ENCODE results near the gene TSG101. TPM values are rescaled to one million over a fixed set of nuclear protein-coding genes. Genes with fewer than 3 reads are reported as not detected.

The TSG101 gene
- total RNA-seq, 1 donor from 2014 or later = 47.4 TPM

- Mint-ChIP-seq H3K36me3 (ENCODE audit: low read depth, unreplicated experiment) (peaks cover 11% of the 10 kb centered on the region), H3K4me1 (ENCODE audit: unreplicated experiment) (no peaks in the 10 kb centered on the region), H3K9me3 (ENCODE audit: unreplicated experiment) (no peaks in the 10 kb centered on the region), H3K27me3 (ENCODE audit: unreplicated experiment) (no peaks in the 10 kb centered on the region), H3K4me3 (ENCODE audit: unreplicated experiment) (no peak overlapping the region), H3K27ac (ENCODE audit: unreplicated experiment) (no peak overlapping the region)
- no peak for TF ChIP-seq CTCF (IDR thresholded peaks at IDR 0.05; ENCODE audit: unreplicated experiment)
- no peak for DNase-seq (ENCODE audit: low spot score)
Measured at GRCh38 chr11:18498039-18498438, 28.7 kb downstream of the TSG101 start.

GRCh38 chr11:18495703-18496102 is 31.0 kb downstream of the TSG101 start:
- no peak for DNase-seq (ENCODE audit: low spot score)
- no peaks in the 10 kb centered on the region for H3K9me3 Mint-ChIP-seq (ENCODE audit: unreplicated experiment)
- no peaks in the 10 kb centered on the region for H3K4me1 Mint-ChIP-seq (ENCODE audit: unreplicated experiment)
- H3K4me3 Mint-ChIP-seq (ENCODE audit: unreplicated experiment) = no peak overlapping the region
- TF ChIP-seq CTCF (IDR thresholded peaks at IDR 0.05; ENCODE audit: unreplicated experiment) = no peak
- H3K36me3 Mint-ChIP-seq (ENCODE audit: low read depth, unreplicated experiment) = no peaks in the 10 kb centered on the region
- H3K27ac Mint-ChIP-seq (ENCODE audit: unreplicated experiment) = no peak overlapping the region
- H3K27me3 Mint-ChIP-seq (ENCODE audit: unreplicated experiment) = no peaks in the 10 kb centered on the region

- H3K27ac Mint-ChIP-seq (ENCODE audit: unreplicated experiment) = no peak overlapping the region
- no peaks in the 10 kb centered on the region for H3K4me1 Mint-ChIP-seq (ENCODE audit: unreplicated experiment)
- no peak for DNase-seq (ENCODE audit: low spot score)
Measured at GRCh38 chr11:18495271-18495670, 31.5 kb downstream of the TSG101 start.

GRCh38 chr11:18493310-18493709 is 33.4 kb downstream of the TSG101 start:
- no peak overlapping the region for H3K27ac Mint-ChIP-seq (ENCODE audit: unreplicated experiment)
- H3K9me3 Mint-ChIP-seq (ENCODE audit: unreplicated experiment) = no peaks in the 10 kb centered on the region
- H3K36me3 Mint-ChIP-seq (ENCODE audit: low read depth, unreplicated experiment) = peaks cover 9% of the 10 kb centered on the region

More at GRCh38 chr11:18495271-18495670, 31.5 kb downstream of the TSG101 start:
- Mint-ChIP-seq H3K36me3 (ENCODE audit: low read depth, unreplicated experiment) (peaks cover under 1% of the 10 kb centered on the region), H3K4me3 (ENCODE audit: unreplicated experiment) (no peak overlapping the region), H3K9me3 (ENCODE audit: unreplicated experiment) (no peaks in the 10 kb centered on the region), H3K27me3 (ENCODE audit: unreplicated experiment) (no peaks in the 10 kb centered on the region)
- no peak for TF ChIP-seq CTCF (IDR thresholded peaks at IDR 0.05; ENCODE audit: unreplicated experiment)

GRCh38 chr11:18492888-18493287 is 33.9 kb downstream of the TSG101 start:
- H3K27ac Mint-ChIP-seq (ENCODE audit: unreplicated experiment) = no peak overlapping the region
- no peaks in the 10 kb centered on the region for H3K9me3 Mint-ChIP-seq (ENCODE audit: unreplicated experiment)
- H3K36me3 Mint-ChIP-seq (ENCODE audit: low read depth, unreplicated experiment) = peaks cover 9% of the 10 kb centered on the region
- no peaks in the 10 kb centered on the region for H3K4me1 Mint-ChIP-seq (ENCODE audit: unreplicated experiment)
- H3K4me3 Mint-ChIP-seq (ENCODE audit: unreplicated experiment) = no peak overlapping the region
- no peak for TF ChIP-seq CTCF (IDR thresholded peaks at IDR 0.05; ENCODE audit: unreplicated experiment)
- no peaks in the 10 kb centered on the region for H3K27me3 Mint-ChIP-seq (ENCODE audit: unreplicated experiment)
- DNase-seq (ENCODE audit: low spot score) = no peak

More at GRCh38 chr11:18493310-18493709, 33.4 kb downstream of the TSG101 start:
- Mint-ChIP-seq H3K27me3 (ENCODE audit: unreplicated experiment) (no peaks in the 10 kb centered on the region), H3K4me1 (ENCODE audit: unreplicated experiment) (no peaks in the 10 kb centered on the region), H3K4me3 (ENCODE audit: unreplicated experiment) (no peak overlapping the region)
- no peak for TF ChIP-seq CTCF (IDR thresholded peaks at IDR 0.05; ENCODE audit: unreplicated experiment)
- no peak for DNase-seq (ENCODE audit: low spot score)

All from endothelial cell (in vitro differentiated cells).